Measurements from ENCODE around the gene ACTA1.
A peak's percentile ranks its signal among the peaks of the same experiment; 100 is the strongest.
"Not testable (repeated sequence)": the region's sequence is repeated elsewhere in the genome, so short reads cannot be mapped to it uniquely, and the experiment has no call there.

Gene ACTA1

DNA sequence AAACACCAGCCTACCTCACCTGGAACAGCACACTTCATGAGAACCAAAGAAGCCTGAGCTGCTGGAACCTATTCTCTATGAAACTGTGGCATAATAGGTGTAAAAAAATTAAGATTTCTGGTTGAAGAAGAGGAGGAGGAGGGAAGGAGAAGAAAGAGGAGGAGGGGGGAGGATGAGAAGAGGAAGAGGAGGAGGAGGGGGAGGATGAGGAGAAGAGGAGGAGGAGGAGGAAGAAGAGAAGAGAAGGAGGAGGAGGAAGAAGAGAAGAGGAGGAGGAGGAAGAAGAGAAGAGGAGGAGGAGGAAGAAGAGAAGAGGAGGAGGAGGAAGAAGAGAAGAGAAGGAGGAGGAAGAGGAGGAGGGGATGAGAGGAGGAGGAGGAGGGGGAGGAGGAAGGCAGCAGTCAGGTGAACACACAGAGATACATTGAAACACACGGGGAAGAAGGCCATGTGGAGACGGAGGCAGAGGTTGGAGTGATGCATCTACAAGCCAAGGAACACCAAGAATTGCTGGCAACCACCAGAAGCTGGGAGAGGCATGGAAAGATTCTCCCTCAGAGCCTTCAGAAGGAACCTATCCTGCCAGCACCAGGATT, 8.2 kb downstream of the ACTA1 start:
- H3K27ac ChIP-seq (ENCODE audit: low read depth, low read length) = no peak overlapping the region
- H3K36me3 ChIP-seq (ENCODE audit: control insufficient read depth, insufficient read depth, low read length) = no peaks in the 10 kb centered on the region
- no peak overlapping the region for H3K4me3 ChIP-seq (ENCODE audit: low read depth, low read length)
- H3K9ac ChIP-seq (ENCODE audit: low read length) = no peak overlapping the region
- peaks cover 4% of the 10 kb centered on the region; the same call in 1 of the 2 replicates for H3K9me3 ChIP-seq (ENCODE audit: control insufficient read depth, insufficient read depth, low read depth, low read length)
- peaks cover 20% of the 10 kb centered on the region for H3K27me3 ChIP-seq (ENCODE audit: control insufficient read depth, insufficient read depth, low read length)
- no peaks in the 10 kb centered on the region; the same call in 1 of the 2 replicates for H3K4me1 ChIP-seq (ENCODE audit: control insufficient read depth, insufficient read depth, low read length)

DNA sequence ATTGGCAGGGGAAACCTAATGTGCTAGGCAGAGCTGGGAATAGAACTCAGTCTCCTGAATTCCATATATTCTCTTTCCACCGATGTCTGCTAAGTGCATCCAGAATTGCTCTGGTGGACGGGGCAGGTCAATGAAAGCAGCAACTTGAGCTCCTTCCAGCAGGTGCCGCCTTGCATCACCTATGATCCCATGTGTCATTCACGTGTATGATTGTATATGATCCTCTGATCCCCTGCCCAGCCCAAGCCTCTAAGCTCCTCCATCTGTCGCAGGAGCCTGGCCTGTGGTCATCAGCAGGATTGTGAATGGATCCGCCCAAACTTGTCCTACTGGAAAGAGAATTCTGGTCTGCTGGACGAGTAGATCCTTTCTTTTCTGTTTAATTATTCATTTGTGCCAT, 13.1 kb downstream of the ACTA1 start:
- Histone ChIP-seq H3K4me3 (ENCODE audit: low read depth, low read length) (no peak overlapping the region), H3K27ac (ENCODE audit: low read depth, low read length) (no peak overlapping the region), H3K27me3 (ENCODE audit: control insufficient read depth, insufficient read depth, low read length) (peaks cover 5% of the 10 kb centered on the region; the same call in 1 of the 2 replicates), H3K9ac (ENCODE audit: low read length) (no peak overlapping the region), H3K4me1 (ENCODE audit: control insufficient read depth, insufficient read depth, low read length) (peaks cover 20% of the 10 kb centered on the region; the same call in 1 of the 2 replicates), H3K9me3 (ENCODE audit: control insufficient read depth, insufficient read depth, low read depth, low read length) (peaks cover 4% of the 10 kb centered on the region; the same call in 1 of the 2 replicates), H3K36me3 (ENCODE audit: control insufficient read depth, insufficient read depth, low read length) (no peaks in the 10 kb centered on the region)

- H3K27ac ChIP-seq (ENCODE audit: low read depth, low read length) = no peak overlapping the region
- peaks cover 20% of the 10 kb centered on the region; the same call in 1 of the 2 replicates for H3K4me1 ChIP-seq (ENCODE audit: control insufficient read depth, insufficient read depth, low read length)
- no peaks in the 10 kb centered on the region for H3K36me3 ChIP-seq (ENCODE audit: control insufficient read depth, insufficient read depth, low read length)
- peaks cover 4% of the 10 kb centered on the region; the same call in 1 of the 2 replicates for H3K9me3 ChIP-seq (ENCODE audit: control insufficient read depth, insufficient read depth, low read depth, low read length)
- no peak overlapping the region for H3K4me3 ChIP-seq (ENCODE audit: low read depth, low read length)
- H3K9ac ChIP-seq (ENCODE audit: low read length) = peak overlapping the region; percentile 4
- no peaks in the 10 kb centered on the region for H3K27me3 ChIP-seq (ENCODE audit: control insufficient read depth, insufficient read depth, low read length)
These were observed 13.7 kb downstream of the ACTA1 start for GRCh38 chr1:229420224-229420623.

DNA sequence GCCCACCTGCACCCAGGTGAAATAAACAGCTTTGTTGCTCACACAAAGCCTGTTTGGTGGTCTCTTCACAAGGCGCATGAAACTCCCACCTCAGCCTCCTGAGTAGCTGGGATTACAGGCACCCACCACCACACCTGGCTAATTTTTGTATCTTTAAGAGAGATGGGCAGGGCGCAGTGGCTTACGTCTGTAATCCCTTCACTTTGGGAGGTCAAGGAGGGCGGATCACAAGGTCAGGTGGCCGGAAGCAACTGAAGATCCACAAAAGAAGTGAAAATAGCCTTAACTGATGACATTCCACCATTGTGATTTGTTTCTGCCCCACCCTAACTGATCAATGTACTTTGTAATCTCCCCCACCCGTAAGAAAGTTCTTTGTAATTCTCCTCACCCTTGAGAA, 15.3 kb downstream of the ACTA1 start:
- not testable (repeated sequence) for H3K36me3 ChIP-seq (ENCODE audit: control insufficient read depth, insufficient read depth, low read length); H3K9me3 ChIP-seq (ENCODE audit: control insufficient read depth, insufficient read depth, low read depth, low read length); H3K27me3 ChIP-seq (ENCODE audit: control insufficient read depth, insufficient read depth, low read length)
- Histone ChIP-seq H3K4me3 (ENCODE audit: low read depth, low read length) (peak overlapping the region; percentile 30; the same call in 1 of the 2 replicates), H3K9ac (ENCODE audit: low read length) (peak overlapping the region; percentile 65), H3K27ac (ENCODE audit: low read depth, low read length) (peak overlapping the region; percentile 50; the same call in 1 of the 2 replicates), H3K4me1 (ENCODE audit: control insufficient read depth, insufficient read depth, low read length) (peaks cover 20% of the 10 kb centered on the region; the same call in 1 of the 2 replicates)

DNA sequence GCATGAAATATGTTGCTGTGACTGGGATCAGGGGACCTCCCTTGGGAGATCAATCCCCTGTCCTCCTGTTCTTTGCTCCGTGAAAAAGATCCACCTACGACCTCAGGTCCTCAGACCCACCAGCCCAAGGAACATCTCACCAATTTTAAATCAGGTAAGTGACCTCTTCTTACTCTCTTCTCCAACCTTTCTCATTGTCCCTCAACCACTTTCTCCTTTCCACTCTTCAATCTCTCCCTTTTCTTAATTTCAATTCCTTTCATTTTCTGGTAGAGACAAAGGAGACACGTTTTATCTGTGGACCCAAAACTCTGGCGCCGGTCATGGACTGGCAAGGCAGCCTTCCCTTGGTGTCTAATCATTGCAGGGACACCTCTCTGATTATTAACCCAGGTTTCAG, 21.1 kb downstream of the ACTA1 start:
- peaks cover 45% of the 10 kb centered on the region for H3K4me1 ChIP-seq (ENCODE audit: control insufficient read depth, insufficient read depth, low read length)
- H3K9ac ChIP-seq (ENCODE audit: low read length) = peak overlapping the region; percentile 37
- not testable (repeated sequence) for H3K9me3 ChIP-seq (ENCODE audit: control insufficient read depth, insufficient read depth, low read depth, low read length); H3K27ac ChIP-seq (ENCODE audit: low read depth, low read length); H3K4me3 ChIP-seq (ENCODE audit: low read depth, low read length); H3K36me3 ChIP-seq (ENCODE audit: control insufficient read depth, insufficient read depth, low read length)
- peaks cover 32% of the 10 kb centered on the region for H3K27me3 ChIP-seq (ENCODE audit: control insufficient read depth, insufficient read depth, low read length)

- Histone ChIP-seq H3K9me3 (ENCODE audit: control insufficient read depth, insufficient read depth, low read depth, low read length) (no peaks in the 10 kb centered on the region), H3K27ac (ENCODE audit: low read depth, low read length) (no peak overlapping the region), H3K9ac (ENCODE audit: low read length) (no peak overlapping the region)
These were observed 21.8 kb downstream of the ACTA1 start for GRCh38 chr1:229412056-229412455.

GRCh38 chr1:229411434-229412055, 22.3 kb downstream of the ACTA1 start:
- H3K9me3 ChIP-seq (ENCODE audit: control insufficient read depth, insufficient read depth, low read depth, low read length) = no peaks in the 10 kb centered on the region
- H3K27me3 ChIP-seq (ENCODE audit: control insufficient read depth, insufficient read depth, low read length) = peaks cover 44% of the 10 kb centered on the region
- no peaks in the 10 kb centered on the region for H3K36me3 ChIP-seq (ENCODE audit: control insufficient read depth, insufficient read depth, low read length)
- peak overlapping the region; percentile 32 for H3K9ac ChIP-seq (ENCODE audit: low read length)
- no peak overlapping the region for H3K27ac ChIP-seq (ENCODE audit: low read depth, low read length)
- peak overlapping the region; percentile 7; the same call in 1 of the 2 replicates for H3K4me3 ChIP-seq (ENCODE audit: low read depth, low read length)
- H3K4me1 ChIP-seq (ENCODE audit: control insufficient read depth, insufficient read depth, low read length) = peaks cover 47% of the 10 kb centered on the region

More at GRCh38 chr1:229412056-229412455, 21.8 kb downstream of the ACTA1 start:
- Histone ChIP-seq H3K4me3 (ENCODE audit: low read depth, low read length) (peak overlapping the region; percentile 7; the same call in 1 of the 2 replicates), H3K36me3 (ENCODE audit: control insufficient read depth, insufficient read depth, low read length) (no peaks in the 10 kb centered on the region), H3K27me3 (ENCODE audit: control insufficient read depth, insufficient read depth, low read length) (peaks cover 39% of the 10 kb centered on the region), H3K4me1 (ENCODE audit: control insufficient read depth, insufficient read depth, low read length) (peaks cover 47% of the 10 kb centered on the region)

DNA sequence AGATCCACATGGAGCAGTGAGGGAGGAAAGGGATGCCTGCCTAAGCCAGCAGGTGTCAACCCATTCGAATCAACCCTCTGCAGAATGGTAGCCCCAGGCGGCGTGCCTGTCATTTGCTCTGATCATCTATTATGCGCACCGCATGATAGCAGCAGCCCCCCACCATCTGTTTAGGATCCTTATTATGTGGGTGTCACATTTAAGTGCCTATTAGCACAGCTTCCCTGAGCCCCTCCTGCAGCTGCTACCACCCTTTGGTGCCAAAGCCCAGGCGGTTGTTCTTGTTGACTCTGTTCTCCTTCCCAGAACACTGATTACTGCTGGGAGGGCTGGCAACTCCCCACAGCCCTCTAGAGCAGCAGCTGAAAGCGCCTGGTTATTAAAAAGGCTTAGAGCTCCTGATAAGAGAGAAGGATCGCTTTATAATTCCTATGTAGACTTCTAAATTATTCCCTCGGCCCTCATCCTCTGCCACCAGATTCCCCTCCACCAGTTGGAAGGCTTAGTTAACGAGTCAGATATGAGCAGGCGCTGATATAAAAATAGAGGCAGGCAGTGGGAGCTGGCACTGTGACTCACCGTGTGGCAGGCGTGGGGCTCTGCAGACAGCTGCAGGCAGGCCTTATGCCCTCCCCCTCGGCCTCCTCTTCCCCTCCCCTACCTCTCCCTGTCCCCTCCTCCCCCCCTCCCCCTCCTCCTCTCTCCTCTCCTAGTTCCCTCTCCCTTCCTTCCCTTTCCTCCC, 23.0 kb downstream of the ACTA1 start:
- Histone ChIP-seq H3K27ac (ENCODE audit: low read depth, low read length) (no peak overlapping the region), H3K9me3 (ENCODE audit: control insufficient read depth, insufficient read depth, low read depth, low read length) (no peaks in the 10 kb centered on the region), H3K4me1 (ENCODE audit: control insufficient read depth, insufficient read depth, low read length) (peaks cover 47% of the 10 kb centered on the region), H3K36me3 (ENCODE audit: control insufficient read depth, insufficient read depth, low read length) (no peaks in the 10 kb centered on the region), H3K9ac (ENCODE audit: low read length) (no peak overlapping the region), H3K4me3 (ENCODE audit: low read depth, low read length) (peak overlapping the region; percentile 22; the same call in 1 of the 2 replicates), H3K27me3 (ENCODE audit: control insufficient read depth, insufficient read depth, low read length) (peaks cover 48% of the 10 kb centered on the region)

DNA sequence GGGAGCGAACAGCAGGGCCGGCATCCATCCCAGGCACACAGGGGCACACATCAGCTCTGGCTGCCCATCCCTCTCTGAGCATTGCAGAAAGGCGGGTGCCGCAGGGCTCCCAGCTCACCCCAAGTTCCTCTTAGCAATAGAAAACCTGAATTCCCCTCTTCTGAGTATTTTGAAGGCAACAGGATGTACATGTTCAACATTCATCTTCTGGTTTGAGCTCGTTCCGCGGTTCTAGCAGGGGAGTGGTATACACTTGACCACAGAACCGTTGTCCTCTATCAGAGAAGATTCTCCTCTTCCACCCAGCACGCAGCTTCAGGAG, 23.6 kb downstream of the ACTA1 start:
- peaks cover 48% of the 10 kb centered on the region for H3K27me3 ChIP-seq (ENCODE audit: control insufficient read depth, insufficient read depth, low read length)
- H3K36me3 ChIP-seq (ENCODE audit: control insufficient read depth, insufficient read depth, low read length) = no peaks in the 10 kb centered on the region
- H3K9me3 ChIP-seq (ENCODE audit: control insufficient read depth, insufficient read depth, low read depth, low read length) = no peaks in the 10 kb centered on the region
- peaks cover 47% of the 10 kb centered on the region for H3K4me1 ChIP-seq (ENCODE audit: control insufficient read depth, insufficient read depth, low read length)
- H3K9ac ChIP-seq (ENCODE audit: low read length) = no peak overlapping the region
- H3K4me3 ChIP-seq (ENCODE audit: low read depth, low read length) = no peak overlapping the region
- H3K27ac ChIP-seq (ENCODE audit: low read depth, low read length) = no peak overlapping the region

DNA sequence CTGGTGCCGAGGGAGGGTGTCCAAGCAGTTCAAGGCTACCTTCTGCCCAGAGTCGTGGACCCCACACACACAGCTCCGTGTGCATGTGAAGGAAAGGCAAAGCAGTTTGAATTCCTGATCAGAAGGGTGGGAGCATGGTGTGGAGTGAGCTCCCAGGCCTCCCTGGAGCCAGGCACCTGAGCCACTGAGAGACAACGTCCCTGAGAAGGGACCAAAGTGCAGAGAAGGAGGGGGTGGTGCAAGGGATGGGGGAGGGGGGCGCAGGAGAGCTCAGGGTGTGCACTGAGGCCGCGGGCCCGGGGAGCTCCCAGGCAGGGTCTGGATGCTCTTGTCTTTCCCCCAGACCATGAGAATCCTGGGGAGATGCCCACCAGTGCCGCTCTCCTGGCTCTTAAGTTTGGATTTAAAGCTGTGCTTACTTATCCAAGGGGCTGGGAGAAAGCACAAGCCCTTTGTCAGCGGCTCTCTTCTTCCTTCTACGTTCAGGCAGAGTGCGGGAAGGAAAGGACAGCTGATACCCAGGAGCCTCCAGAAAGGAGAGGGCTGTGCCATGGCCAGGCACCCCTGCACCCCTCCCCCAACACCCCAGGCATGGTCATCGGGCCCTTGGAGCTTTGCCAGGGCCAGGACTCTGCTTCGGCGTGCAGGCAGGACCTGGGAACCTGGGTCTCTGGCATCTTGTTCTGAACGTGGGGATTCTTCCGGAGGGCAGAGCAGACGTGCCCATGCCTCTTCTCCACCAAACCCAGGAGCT, 24.1 kb downstream of the ACTA1 start:
- H3K9ac ChIP-seq (ENCODE audit: low read length) = no peak overlapping the region
- H3K9me3 ChIP-seq (ENCODE audit: control insufficient read depth, insufficient read depth, low read depth, low read length) = no peaks in the 10 kb centered on the region
- no peak overlapping the region for H3K27ac ChIP-seq (ENCODE audit: low read depth, low read length)
- H3K4me3 ChIP-seq (ENCODE audit: low read depth, low read length) = no peak overlapping the region
- peaks cover 47% of the 10 kb centered on the region for H3K4me1 ChIP-seq (ENCODE audit: control insufficient read depth, insufficient read depth, low read length)
- peaks cover 48% of the 10 kb centered on the region for H3K27me3 ChIP-seq (ENCODE audit: control insufficient read depth, insufficient read depth, low read length)
- H3K36me3 ChIP-seq (ENCODE audit: control insufficient read depth, insufficient read depth, low read length) = no peaks in the 10 kb centered on the region
